ENCODE data around the gene KHDC3L.

- TF ChIP-seq POLR2A (IDR thresholded peaks at IDR 0.05) (no peak), CTCF (IDR thresholded peaks at IDR 0.05) (no peak)
Observed at GRCh38 chr6:73388433-73388799, 26.0 kb downstream of the KHDC3L start.
